Type B pancreatic cell (in vitro differentiated cells): ENCODE data around the gene CCDC70. TPM values are rescaled to one million over a fixed set of nuclear protein-coding genes. Genes with fewer than 3 reads are reported as not detected.

Experiments used
- DNase-seq: peaks from one replicate; pipeline ENCODE4 v3.0.0; 2021; ENCODE audit warnings: mixed read lengths; ENCODE audit not compliant: unreplicated experiment; ENCODE audit errors: extremely low spot score
- H3K27ac Mint-ChIP-seq: 2 replicates; pipeline ENCODE4 v1.8.0; 2021; ENCODE audit warnings: mild to moderate bottlenecking, mixed read lengths
- H3K27me3 Mint-ChIP-seq: 2 replicates; pipeline ENCODE4 v1.8.0; 2021; ENCODE audit warnings: mixed read lengths
- H3K36me3 Mint-ChIP-seq: 2 replicates; pipeline ENCODE4 v1.8.0; 2021; ENCODE audit warnings: mixed read lengths
- H3K4me1 Mint-ChIP-seq: one replicate; pipeline ENCODE4 v1.8.0; 2021; ENCODE audit warnings: mixed read lengths; ENCODE audit not compliant: unreplicated experiment
- H3K4me3 Mint-ChIP-seq: 2 replicates; pipeline ENCODE4 v1.8.0; 2021; ENCODE audit warnings: mild to moderate bottlenecking, mixed read lengths
- H3K9me3 Mint-ChIP-seq: 2 replicates; pipeline ENCODE4 v1.8.0; 2021; ENCODE audit warnings: mixed read lengths
- CTCF ChIP-seq: fragments of 200-600 bp; sonication (generic); conservative IDR thresholded peaks from 2 replicates; pipeline ENCODE4 v1.5.0; 2021; ENCODE audit warnings: antibody characterized with exemption, mild to moderate bottlenecking
- total RNA-seq: library from RNA; stranded (reverse); gene quantifications from 2 replicates; pipeline ENCODE4 v1.2.1, GENCODE V29; 2021; ENCODE audit warnings: low replicate concordance

The CCDC70 gene
- total RNA-seq, 1 donor from 2014 or later: not detected

DNA sequence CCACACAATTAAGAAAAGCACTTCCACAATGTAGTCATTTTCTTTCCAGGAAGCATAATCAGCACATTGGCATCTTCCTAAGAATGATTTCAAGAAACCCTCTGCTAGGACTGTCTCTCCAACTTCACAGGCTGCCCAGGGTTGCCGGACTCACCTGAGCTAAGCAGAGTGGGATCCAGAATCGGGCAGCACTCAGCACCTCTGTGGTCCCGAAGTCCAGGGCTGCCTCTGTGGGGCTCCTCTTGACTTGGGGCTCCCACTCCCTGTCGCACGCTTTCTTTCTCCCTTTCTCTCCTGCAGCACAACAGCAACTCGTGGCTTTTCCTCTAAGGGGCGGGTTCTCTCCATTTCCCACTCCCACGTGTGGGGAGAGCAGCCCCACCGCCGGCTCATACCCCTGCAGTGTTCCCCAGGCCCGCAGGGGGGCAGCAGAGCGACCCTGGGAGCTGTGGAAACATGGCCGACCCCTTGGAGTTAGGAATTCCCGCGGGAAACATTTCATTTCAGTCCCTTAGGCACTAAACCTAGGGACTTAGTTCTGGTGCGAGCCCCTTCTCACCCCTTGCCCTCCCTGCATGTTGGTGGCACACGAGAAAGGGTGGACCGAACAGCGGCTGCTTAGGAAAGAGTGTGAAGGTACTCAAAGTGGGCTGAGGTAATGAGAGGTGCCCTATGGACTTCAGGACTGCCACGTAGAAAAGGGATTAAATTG, 16.8 kb upstream of the CCDC70 start, which contains the start of gene TMEM272:
Gene TMEM272 (minus strand): TSS at position 316 of the 712 bp plus-strand sequence. CDS start 6,647 bp downstream, outside the sequence.
- no peak within 1 kb of the TSS for H3K27ac Mint-ChIP-seq
- H3K27me3 Mint-ChIP-seq: peaks cover 8% of the 10 kb centered on the region
- peak; percentile 79 for DNase-seq
- peak; percentile 88 for TF ChIP-seq CTCF
- peaks cover 5% of the 10 kb centered on the region for H3K4me1 Mint-ChIP-seq
- no peaks in the 10 kb centered on the region for H3K36me3 Mint-ChIP-seq
- H3K9me3 Mint-ChIP-seq: no peaks in the 10 kb centered on the region
- H3K4me3 Mint-ChIP-seq: peak within 1 kb of the TSS; percentile 64

- no peak for TF ChIP-seq CTCF
- no peaks in the 10 kb centered on the region for H3K9me3 Mint-ChIP-seq
- H3K27ac Mint-ChIP-seq: no peak overlapping the region
- H3K4me3 Mint-ChIP-seq: peak overlapping the region; percentile 64
- H3K36me3 Mint-ChIP-seq: no peaks in the 10 kb centered on the region
- peaks cover 5% of the 10 kb centered on the region for H3K4me1 Mint-ChIP-seq
- peaks cover 8% of the 10 kb centered on the region for H3K27me3 Mint-ChIP-seq
- no peak for DNase-seq
These were observed 16.0 kb upstream of the CCDC70 start for GRCh38 chr13:51845574-51846318.

GRCh38 chr13:51846756-51847155, 15.0 kb upstream of the CCDC70 start:
- H3K27me3 Mint-ChIP-seq: peaks cover 8% of the 10 kb centered on the region
- no peak overlapping the region for H3K4me3 Mint-ChIP-seq
- no peak overlapping the region for H3K27ac Mint-ChIP-seq
- TF ChIP-seq CTCF: no peak
- DNase-seq: no peak
- peaks cover 5% of the 10 kb centered on the region for H3K4me1 Mint-ChIP-seq
- no peaks in the 10 kb centered on the region for H3K9me3 Mint-ChIP-seq
- no peaks in the 10 kb centered on the region for H3K36me3 Mint-ChIP-seq

DNA sequence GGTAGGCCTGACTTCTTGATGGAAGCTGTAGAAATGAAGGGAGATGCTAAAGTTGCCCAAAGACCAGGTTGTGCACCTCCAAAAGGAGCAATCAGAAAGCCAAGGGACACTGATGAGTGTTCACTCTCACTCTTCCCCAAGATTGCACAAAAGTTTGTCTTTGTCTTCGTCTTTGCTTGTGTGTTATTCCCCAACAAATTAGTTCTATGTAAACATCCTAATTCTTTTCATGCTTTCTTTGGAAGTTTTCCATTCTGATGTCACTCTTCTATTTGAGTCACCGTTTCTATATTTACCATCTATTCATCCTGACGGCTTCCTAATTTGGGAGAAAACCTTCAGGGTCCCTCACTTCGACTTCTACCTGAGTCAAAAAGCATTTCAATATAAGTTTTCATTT, 13.1 kb upstream of the CCDC70 start:
- Mint-ChIP-seq H3K4me1 (peaks cover 5% of the 10 kb centered on the region), H3K9me3 (no peaks in the 10 kb centered on the region), H3K36me3 (no peaks in the 10 kb centered on the region), H3K27ac (no peak overlapping the region), H3K27me3 (peaks cover 8% of the 10 kb centered on the region), H3K4me3 (no peak overlapping the region)
- no peak for TF ChIP-seq CTCF
- no peak for DNase-seq

- H3K4me1 Mint-ChIP-seq: peaks cover 5% of the 10 kb centered on the region
- no peaks in the 10 kb centered on the region for H3K36me3 Mint-ChIP-seq
- peaks cover 8% of the 10 kb centered on the region for H3K27me3 Mint-ChIP-seq
- H3K9me3 Mint-ChIP-seq: no peaks in the 10 kb centered on the region
- no peak for DNase-seq
- H3K4me3 Mint-ChIP-seq: no peak overlapping the region
- no peak overlapping the region for H3K27ac Mint-ChIP-seq
- peak; percentile 69 for TF ChIP-seq CTCF
These were observed 12.3 kb upstream of the CCDC70 start for GRCh38 chr13:51849145-51850101.
